Trophoblast cell (in vitro differentiated cells and primary cell): ENCODE data around the gene KCP.
A peak's percentile ranks its signal among the peaks of the same experiment; 100 is the strongest.

Source experiments
- DNase-seq, 2 donors: peaks; one replicate each; pipeline ENCODE4 v3.0.0-alpha.2; 2016
- H2AFZ ChIP-seq: 2 replicates; pipeline ENCODE4 v1.6.1; 2013; ENCODE audit warnings: low read length, moderate library complexity, mild to moderate bottlenecking; ENCODE audit not compliant: insufficient read depth, poor library complexity
- H2AK5ac ChIP-seq: 2 replicates; pipeline ENCODE4 v1.6.1; 2013; ENCODE audit warnings: mild to moderate bottlenecking, low read length
- H2BK120ac ChIP-seq: 2 replicates; pipeline ENCODE4 v1.6.1; 2013; ENCODE audit warnings: low read length, mild to moderate bottlenecking, moderate library complexity; ENCODE audit not compliant: insufficient read depth, poor library complexity
- H2BK12ac ChIP-seq: 2 replicates; pipeline ENCODE4 v1.6.1; 2013; ENCODE audit warnings: mild to moderate bottlenecking, low read length, moderate library complexity
- H2BK5ac ChIP-seq: 2 replicates; pipeline ENCODE4 v1.6.1; 2013; ENCODE audit warnings: low read length, low read depth, moderate library complexity, mild to moderate bottlenecking; ENCODE audit not compliant: poor library complexity
- H3K14ac ChIP-seq: 2 replicates; pipeline ENCODE4 v1.6.1; 2013; ENCODE audit warnings: mild to moderate bottlenecking, low read length
- H3K18ac ChIP-seq: 2 replicates; pipeline ENCODE4 v1.6.1; 2013; ENCODE audit warnings: mild to moderate bottlenecking, low read length
- H3K23ac ChIP-seq: 2 replicates; pipeline ENCODE4 v1.6.1; 2013; ENCODE audit warnings: low read length
- H3K27ac ChIP-seq: 2 replicates; pipeline ENCODE4 v1.5.1; 2013; ENCODE audit warnings: low read depth, mild to moderate bottlenecking, inconsistent platforms, low read length, moderate library complexity
- H3K27me3 ChIP-seq: 2 replicates; pipeline ENCODE4 v1.6.1; 2013; ENCODE audit warnings: inconsistent platforms, mild to moderate bottlenecking, low read length, moderate library complexity; ENCODE audit not compliant: insufficient read depth
- H3K36me3 ChIP-seq, 2 experiments: 1 replicate in 1 of 2; 2 replicates in 1 of 2; pipeline ENCODE4 v1.6.1; 2013; ENCODE audit warnings: low read length in 2 of 2, mild to moderate bottlenecking in 2 of 2, moderate library complexity in 1 of 2; ENCODE audit not compliant: insufficient read depth in 2 of 2, control insufficient read depth in 1 of 2
- H3K4ac ChIP-seq: 2 replicates; pipeline ENCODE4 v1.6.1; 2013; ENCODE audit warnings: low read depth, mild to moderate bottlenecking, low read length, moderate library complexity
- H3K4me1 ChIP-seq, 2 experiments: 1 replicate in 1 of 2; 2 replicates in 1 of 2; pipeline ENCODE4 v1.6.1; 2013; ENCODE audit warnings: low read length in 2 of 2, mild to moderate bottlenecking in 2 of 2, moderate library complexity in 1 of 2; ENCODE audit not compliant: insufficient read depth in 2 of 2, control insufficient read depth in 1 of 2
- H3K4me2 ChIP-seq: 2 replicates; pipeline ENCODE4 v1.6.1; 2013; ENCODE audit warnings: inconsistent platforms, mild to moderate bottlenecking, low read length, moderate library complexity
- H3K4me3 ChIP-seq: 2 replicates; pipeline ENCODE4 v1.5.1; 2013; ENCODE audit warnings: mild to moderate bottlenecking, low read depth, low read length, inconsistent platforms
- H3K79me1 ChIP-seq: one replicate; pipeline ENCODE4 v1.6.1; 2013; ENCODE audit warnings: low read length
- H3K79me2 ChIP-seq: 2 replicates; pipeline ENCODE4 v1.6.1; 2013; ENCODE audit warnings: low read length, mild to moderate bottlenecking; ENCODE audit not compliant: control insufficient read depth, insufficient read depth, poor library complexity
- H3K9ac ChIP-seq: 2 replicates; pipeline ENCODE4 v1.6.1; 2013; ENCODE audit warnings: mild to moderate bottlenecking, low read length
- H3K9me3 ChIP-seq: 2 replicates; pipeline ENCODE4 v1.6.1; 2013; ENCODE audit warnings: low read depth, mild to moderate bottlenecking, control low read depth, inconsistent platforms, low read length; ENCODE audit not compliant: insufficient read depth
- H4K12ac ChIP-seq: 2 replicates; pipeline ENCODE4 v1.6.1; 2013; ENCODE audit warnings: low read depth, mild to moderate bottlenecking, low read length, moderate library complexity
- H4K8ac ChIP-seq: 2 replicates; pipeline ENCODE4 v1.6.1; 2013; ENCODE audit warnings: low read depth, mild to moderate bottlenecking, low read length, moderate library complexity
- H4K91ac ChIP-seq: one replicate; pipeline ENCODE4 v1.6.1; 2013; ENCODE audit warnings: low read depth, mild to moderate bottlenecking, low read length, moderate library complexity
- whole genome bisulfite sequencing: extraction: QIAGEN DNeasy Blood & Tissue Kit; methylation state at CpG from one replicate; pipeline ENCODE4 v1.1.7; 2013; ENCODE audit warnings: missing lambda C conversion rate; ENCODE audit not compliant: insufficient read length, insufficient coverage; ENCODE audit errors: extremely low coverage; 5-methylcytosine and 5-hydroxymethylcytosine counted together

KCP gene

DNA sequence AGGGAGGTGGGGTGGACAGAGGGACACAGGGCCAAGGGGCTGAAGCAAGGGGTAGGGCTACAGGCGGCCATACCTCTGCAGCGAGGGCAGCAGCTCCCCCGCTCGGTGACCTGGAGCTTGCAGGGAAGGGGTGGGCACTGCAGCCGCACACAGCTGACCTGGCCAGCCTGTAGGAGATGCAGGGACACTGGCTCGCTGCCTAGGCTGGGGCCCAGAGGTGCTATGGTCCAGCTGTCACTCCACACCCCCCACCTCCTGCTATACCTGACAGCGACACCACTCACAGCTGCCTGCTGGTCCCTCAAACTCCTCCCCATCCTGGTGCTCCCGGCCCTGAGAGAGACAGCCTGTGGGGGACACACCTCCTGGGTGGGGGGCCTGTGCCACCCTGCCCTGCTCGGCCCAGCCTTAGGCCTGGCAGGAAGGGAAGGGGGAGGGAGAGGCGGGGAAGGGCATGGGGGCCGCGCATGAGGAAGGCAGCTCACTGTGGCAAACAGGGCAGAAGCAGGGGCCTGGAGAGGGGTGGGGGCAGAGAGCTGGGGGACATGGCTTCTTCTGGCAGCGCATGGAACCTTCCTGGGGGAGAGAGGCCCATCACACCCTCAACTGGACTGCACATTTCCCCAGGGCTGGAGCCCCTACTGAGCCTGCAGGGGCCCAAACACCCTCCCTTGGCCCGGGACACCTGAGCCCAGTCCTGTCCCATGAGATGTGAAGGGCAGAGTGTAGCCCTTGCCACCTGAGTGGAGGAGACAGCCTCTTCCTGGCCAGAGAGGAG is 23.9 kb downstream of the KCP start:
- Histone ChIP-seq H3K14ac (no peak overlapping the region), H2BK5ac (no peak overlapping the region), H4K8ac (no peak overlapping the region), H3K79me2 (no peaks in the 10 kb centered on the region), H3K9ac (no peak overlapping the region), H3K27me3 (peaks cover 10% of the 10 kb centered on the region), H3K9me3 (peaks cover 19% of the 10 kb centered on the region), H4K12ac (no peak overlapping the region), H3K4me1 (peaks cover 10 to 14% of the 10 kb centered on the region in 2 experiments), H2BK12ac (no peak overlapping the region), H3K27ac (no peak overlapping the region), H4K91ac (no peak overlapping the region), H2BK120ac (no peak overlapping the region), H3K4me3 (no peak overlapping the region), H3K79me1 (no peaks in the 10 kb centered on the region), H3K4me2 (no peak overlapping the region), H2AK5ac (no peak overlapping the region), H3K18ac (no peak overlapping the region), H3K23ac (no peak overlapping the region), H3K36me3 (no peaks in the 10 kb centered on the region), H3K4ac (no peak overlapping the region), H2AFZ (no peak overlapping the region)
- no peak for DNase-seq
- WGBS, result no CpG with 5 or more reads among the region's 14 CpGs

DNA sequence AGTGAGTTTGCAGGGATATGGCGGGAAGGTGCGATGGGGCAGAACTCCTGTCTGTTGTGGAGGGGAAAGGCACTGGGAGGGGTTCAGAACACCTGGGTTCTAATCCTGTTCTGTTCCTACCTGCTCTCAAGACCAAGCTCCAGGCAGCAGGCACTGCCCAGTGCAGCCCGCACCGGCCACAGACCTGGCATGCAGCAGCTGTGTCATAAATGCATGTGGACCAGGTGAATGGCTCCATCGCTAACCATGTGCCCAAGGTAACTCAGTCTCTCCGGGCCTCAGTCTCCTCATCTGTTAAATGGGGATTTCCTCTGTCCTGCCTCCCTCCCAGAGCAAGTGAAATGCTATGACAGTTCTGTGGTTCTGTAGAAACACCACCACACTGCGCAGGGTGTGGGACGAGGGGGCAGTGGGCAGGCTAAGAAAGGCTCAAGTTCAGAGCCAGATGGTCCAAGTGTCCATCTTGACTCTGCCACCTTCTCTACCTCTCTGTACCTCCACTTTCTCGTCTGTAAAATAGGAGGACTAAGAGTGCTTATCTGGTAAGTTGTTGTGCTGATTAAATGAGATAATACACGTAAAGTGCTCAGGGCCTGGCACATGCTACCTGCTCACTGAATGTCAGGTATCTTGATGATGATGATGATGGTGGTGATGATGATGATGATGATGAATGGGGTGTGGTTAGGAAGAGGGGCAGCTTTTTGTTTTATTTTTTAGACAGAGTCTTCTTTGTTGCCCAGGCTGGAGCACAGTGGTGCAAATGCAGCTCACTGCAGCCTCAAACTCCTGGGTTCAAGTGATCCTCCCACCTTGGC is 24.9 kb downstream of the KCP start:
- Histone ChIP-seq H3K36me3 (no peaks in the 10 kb centered on the region), H3K23ac (no peak overlapping the region), H3K4me3 (no peak overlapping the region), H3K27me3 (peaks cover 2% of the 10 kb centered on the region), H3K79me2 (no peaks in the 10 kb centered on the region), H3K18ac (no peak overlapping the region), H3K14ac (no peak overlapping the region), H3K4ac (no peak overlapping the region), H2BK5ac (no peak overlapping the region), H3K27ac (no peak overlapping the region), H4K12ac (no peak overlapping the region), H2BK12ac (no peak overlapping the region), H3K4me1 (peaks cover 6 to 9% of the 10 kb centered on the region in 2 experiments), H2AFZ (no peak overlapping the region), H3K79me1 (no peaks in the 10 kb centered on the region), H2BK120ac (no peak overlapping the region), H3K9me3 (peaks cover 14% of the 10 kb centered on the region), H3K9ac (no peak overlapping the region), H2AK5ac (no peak overlapping the region), H4K91ac (no peak overlapping the region), H3K4me2 (no peak overlapping the region), H4K8ac (no peak overlapping the region)
- DNase-seq, result no peak
- WGBS, result no CpG with 5 or more reads among the region's 10 CpGs

DNA sequence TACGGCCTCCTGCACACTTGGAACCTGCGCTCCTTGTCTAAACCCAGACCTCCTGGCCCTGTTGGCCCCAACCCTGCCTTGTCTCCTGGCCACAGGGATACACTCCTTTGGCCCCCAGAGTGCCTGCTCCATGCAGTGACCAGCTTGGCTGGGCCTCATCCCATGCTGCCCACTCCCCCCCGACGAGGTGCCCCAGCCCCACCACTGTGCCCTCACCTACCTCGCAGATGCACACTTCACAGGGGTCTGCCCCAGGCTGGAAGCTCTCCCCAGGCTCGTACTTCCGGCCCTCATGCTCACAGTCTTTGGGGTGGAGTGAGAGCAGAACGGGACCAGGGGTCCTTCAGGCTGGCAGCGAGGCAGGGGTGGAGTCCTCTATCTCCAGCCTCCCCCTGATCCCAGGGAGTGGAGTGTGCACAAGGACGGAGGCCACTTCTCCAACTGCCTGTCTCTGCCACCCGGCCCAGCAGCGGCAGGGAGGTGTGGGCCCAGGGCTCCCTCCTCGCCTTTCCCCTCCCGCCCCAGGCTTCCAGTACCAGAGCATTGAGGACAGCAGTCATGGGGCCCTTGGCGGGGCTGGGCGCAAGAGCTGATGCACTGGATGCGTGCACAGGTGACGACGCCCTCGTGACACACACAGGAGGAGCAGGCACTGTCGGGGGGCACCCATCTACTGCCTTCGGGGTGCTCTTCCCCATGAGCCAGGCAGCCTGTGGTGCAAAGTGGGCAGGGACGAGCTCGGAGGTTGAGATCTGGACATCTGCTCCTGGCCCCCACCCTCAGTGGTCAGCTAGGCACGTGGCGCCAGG is 25.7 kb downstream of the KCP start:
- no peak overlapping the region for H4K8ac ChIP-seq
- no peaks in the 10 kb centered on the region for H3K79me2 ChIP-seq
- H3K27ac ChIP-seq, result no peak overlapping the region
- no peak overlapping the region for H4K12ac ChIP-seq
- no peak for DNase-seq
- no peak overlapping the region for H3K9ac ChIP-seq
- no peaks in the 10 kb centered on the region for H3K36me3 ChIP-seq
- H2AK5ac ChIP-seq, result no peak overlapping the region
- H3K79me1 ChIP-seq, result no peaks in the 10 kb centered on the region
- H3K18ac ChIP-seq, result no peak overlapping the region
- no peak overlapping the region for H3K14ac ChIP-seq
- H2BK12ac ChIP-seq, result no peak overlapping the region
- H2BK5ac ChIP-seq, result no peak overlapping the region
- H2AFZ ChIP-seq, result no peak overlapping the region
- no peak overlapping the region for H3K4me3 ChIP-seq
- no peak overlapping the region for H3K23ac ChIP-seq
- no peak overlapping the region for H4K91ac ChIP-seq
- no peak overlapping the region for H3K4ac ChIP-seq
- H3K9me3 ChIP-seq, result peaks cover 12% of the 10 kb centered on the region
- no peaks in the 10 kb centered on the region for H3K27me3 ChIP-seq
- WGBS, result no CpG with 5 or more reads among the region's 26 CpGs
- H3K4me2 ChIP-seq, result no peak overlapping the region
- H3K4me1 ChIP-seq, result peaks cover 6 to 9% of the 10 kb centered on the region in 2 experiments
- no peak overlapping the region for H2BK120ac ChIP-seq

DNA sequence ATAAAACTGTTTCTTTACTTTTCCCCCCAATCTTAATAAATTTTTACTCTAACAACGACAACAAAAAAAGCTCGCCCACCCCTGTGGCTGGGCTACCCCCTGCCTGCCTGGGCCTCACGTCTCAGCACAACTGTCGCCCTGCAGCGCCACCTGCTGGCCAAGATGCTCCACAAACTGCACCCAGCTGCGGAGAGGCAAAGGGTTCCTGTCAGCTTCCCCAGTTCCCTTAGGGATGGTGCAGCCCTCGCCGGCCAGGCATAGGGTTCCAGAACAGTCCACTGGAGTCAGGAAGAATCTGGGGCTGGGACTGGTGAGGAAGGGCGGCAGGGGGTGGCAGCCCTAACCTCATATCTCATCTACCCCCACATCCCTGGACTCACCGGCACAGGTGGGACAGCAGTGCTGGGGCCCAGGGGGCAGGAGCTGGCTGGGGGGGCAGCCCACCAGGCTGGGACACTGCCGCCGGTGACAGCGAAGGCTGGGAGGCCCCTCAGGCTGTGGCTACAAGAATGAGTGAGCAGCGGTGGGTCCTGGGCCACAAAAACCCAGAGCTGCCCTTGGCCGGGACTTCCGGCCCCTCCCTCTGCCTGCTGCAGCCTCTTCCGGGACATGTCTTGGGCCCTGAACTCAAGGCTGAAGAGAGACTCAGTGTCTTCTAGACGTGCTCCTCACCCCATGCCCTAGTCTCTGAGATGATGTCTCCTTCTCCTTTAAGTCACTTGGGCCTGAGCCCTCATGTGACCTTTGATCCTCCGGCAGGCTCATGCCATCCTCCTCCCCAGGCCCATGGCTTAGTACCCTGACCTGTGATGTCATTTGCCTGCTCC is 26.7 kb downstream of the KCP start:
- no peak overlapping the region for H2AK5ac ChIP-seq
- H3K4me1 ChIP-seq, result peaks cover 5 to 6% of the 10 kb centered on the region in 2 experiments
- no peak overlapping the region for H2BK120ac ChIP-seq
- no peak overlapping the region for H2AFZ ChIP-seq
- H2BK5ac ChIP-seq, result no peak overlapping the region
- no peak overlapping the region for H3K9ac ChIP-seq
- H3K27me3 ChIP-seq, result no peaks in the 10 kb centered on the region
- no peak overlapping the region for H2BK12ac ChIP-seq
- H3K79me2 ChIP-seq, result no peaks in the 10 kb centered on the region
- DNase-seq, result peak; percentile 81 to 91
- H3K4me2 ChIP-seq, result no peak overlapping the region
- H4K12ac ChIP-seq, result no peak overlapping the region
- no peak overlapping the region for H3K27ac ChIP-seq
- WGBS, result 100% methylated on average over 1 of the region's 19 CpGs
- H3K36me3 ChIP-seq, result no peaks in the 10 kb centered on the region
- H4K91ac ChIP-seq, result no peak overlapping the region
- H3K23ac ChIP-seq, result no peak overlapping the region
- no peaks in the 10 kb centered on the region for H3K79me1 ChIP-seq
- no peak overlapping the region for H4K8ac ChIP-seq
- H3K14ac ChIP-seq, result no peak overlapping the region
- H3K4me3 ChIP-seq, result no peak overlapping the region
- no peak overlapping the region for H3K4ac ChIP-seq
- H3K9me3 ChIP-seq, result peaks cover 12% of the 10 kb centered on the region
- no peak overlapping the region for H3K18ac ChIP-seq
